GM12864 (cell line): Measurements from ENCODE around the gene KLF9.

ENCODE experiments used
- DNase-seq: peaks from one replicate; pipeline ENCODE4 v3.0.0-alpha.2; 2011; ENCODE audit warnings: low read depth
- H3K4me3 ChIP-seq: 2 replicates; pipeline ENCODE4 v1.5.1; 2011; ENCODE audit warnings: mild to moderate bottlenecking, low read depth, low read length, control low read depth
- CTCF ChIP-seq: IDR thresholded peaks from 2 replicates; pipeline ENCODE4 v1.5.1; 2011; ENCODE audit warnings: low read depth, mild to moderate bottlenecking, moderate library complexity, low read length, control low read depth, inconsistent platforms; ENCODE audit errors: missing control alignments

The KLF9 gene

GRCh38 chr9:70418822-70419555 is 4.5 kb upstream of the KLF9 start:
- H3K4me3 ChIP-seq, result peak overlapping the region; percentile 63
- TF ChIP-seq CTCF, result no peak
- peak; percentile 66 for DNase-seq

GRCh38 chr9:70415476-70415875 is 1.0 kb upstream of the KLF9 start:
- DNase-seq, result no peak
- no peak overlapping the region for H3K4me3 ChIP-seq
- TF ChIP-seq CTCF, result no peak

- H3K4me3 ChIP-seq, result no peak overlapping the region
- no peak for DNase-seq
- TF ChIP-seq CTCF, result no peak
Observed at GRCh38 chr9:70415041-70415440, 584 bp upstream of the KLF9 start.

GRCh38 chr9:70413464-70413798 is 1.0 kb downstream of the KLF9 start:
- H3K4me3 ChIP-seq, result peak overlapping the region; percentile 59
- no peak for DNase-seq
- no peak for TF ChIP-seq CTCF

GRCh38 chr9:70412832-70413463 is 1.5 kb downstream of the KLF9 start:
- TF ChIP-seq CTCF, result no peak
- no peak for DNase-seq

GRCh38 chr9:70411930-70412831 is 2.3 kb downstream of the KLF9 start:
- TF ChIP-seq CTCF, result no peak
- DNase-seq, result no peak
- H3K4me3 ChIP-seq, result peak overlapping the region; percentile 59

More at GRCh38 chr9:70412832-70413463, 1.5 kb downstream of the KLF9 start:
- H3K4me3 ChIP-seq, result peak overlapping the region; percentile 59
